Activated CD4-positive, alpha-beta T cell treated with anti-CD3 and anti-CD28 coated beads for 4 hours (primary cell): ENCODE results near the gene ATP6V0C.

ENCODE experiments used
- DNase-seq, 2 donors: peaks; one replicate each; pipeline ENCODE4 v3.0.0-alpha.2; 2020

The ATP6V0C gene

GRCh38 chr16:2512735-2513404 lies 882 bp upstream of the ATP6V0C start:
- no peak for DNase-seq

GRCh38 chr16:2514333-2515179 lies 804 bp downstream of the ATP6V0C start:
- peak in 1 of 2 donors; percentile 45 for DNase-seq

GRCh38 chr16:2515180-2515851 lies 1.6 kb downstream of the ATP6V0C start:
- no peak for DNase-seq

- DNase-seq: no peak
Measured at GRCh38 chr16:2516391-2517240, 2.9 kb downstream of the ATP6V0C start.

GRCh38 chr16:2517954-2518605 lies 4.3 kb downstream of the ATP6V0C start:
- DNase-seq: no peak

GRCh38 chr16:2518823-2519710 lies 5.3 kb downstream of the ATP6V0C start:
- no peak for DNase-seq

GRCh38 chr16:2519711-2520080 lies 5.9 kb downstream of the ATP6V0C start:
- DNase-seq: no peak

- DNase-seq: peak; percentile 86 to 90
Measured at GRCh38 chr16:2520097-2520783, 6.5 kb downstream of the ATP6V0C start, which contains the start of gene AMDHD2. TSS of gene AMDHD2 (plus strand) at chr16:2520371. CDS start at chr16:2520459, 88 bp downstream.

- DNase-seq: peak; percentile 40 to 53
Measured at GRCh38 chr16:2520784-2521531, 7.2 kb downstream of the ATP6V0C start.

GRCh38 chr16:2523801-2524231 lies 10.1 kb downstream of the ATP6V0C start:
- DNase-seq: no peak

GRCh38 chr16:2524339-2524938 lies 10.7 kb downstream of the ATP6V0C start:
- DNase-seq: no peak

- no peak for DNase-seq
Measured at GRCh38 chr16:2526135-2526534, 12.4 kb downstream of the ATP6V0C start.

- DNase-seq: no peak
Measured at GRCh38 chr16:2527071-2527783, 13.5 kb downstream of the ATP6V0C start.

- no peak for DNase-seq
Measured at GRCh38 chr16:2527784-2528100, 14.0 kb downstream of the ATP6V0C start.

GRCh38 chr16:2528161-2529060 lies 14.7 kb downstream of the ATP6V0C start:
- DNase-seq: no peak

- DNase-seq: no peak
Measured at GRCh38 chr16:2529061-2529931, 15.5 kb downstream of the ATP6V0C start.
